ENCODE results near the gene C11orf97.

GRCh38 chr11:94544646-94545263 is 32.5 kb downstream of the C11orf97 start:
- TF ChIP-seq, protein P1, sequence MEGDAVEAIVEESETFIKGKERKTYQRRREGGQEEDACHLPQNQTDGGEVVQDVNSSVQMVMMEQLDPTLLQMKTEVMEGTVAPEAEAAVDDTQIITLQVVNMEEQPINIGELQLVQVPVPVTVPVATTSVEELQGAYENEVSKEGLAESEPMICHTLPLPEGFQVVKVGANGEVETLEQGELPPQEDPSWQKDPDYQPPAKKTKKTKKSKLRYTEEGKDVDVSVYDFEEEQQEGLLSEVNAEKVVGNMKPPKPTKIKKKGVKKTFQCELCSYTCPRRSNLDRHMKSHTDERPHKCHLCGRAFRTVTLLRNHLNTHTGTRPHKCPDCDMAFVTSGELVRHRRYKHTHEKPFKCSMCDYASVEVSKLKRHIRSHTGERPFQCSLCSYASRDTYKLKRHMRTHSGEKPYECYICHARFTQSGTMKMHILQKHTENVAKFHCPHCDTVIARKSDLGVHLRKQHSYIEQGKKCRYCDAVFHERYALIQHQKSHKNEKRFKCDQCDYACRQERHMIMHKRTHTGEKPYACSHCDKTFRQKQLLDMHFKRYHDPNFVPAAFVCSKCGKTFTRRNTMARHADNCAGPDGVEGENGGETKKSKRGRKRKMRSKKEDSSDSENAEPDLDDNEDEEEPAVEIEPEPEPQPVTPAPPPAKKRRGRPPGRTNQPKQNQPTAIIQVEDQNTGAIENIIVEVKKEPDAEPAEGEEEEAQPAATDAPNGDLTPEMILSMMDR (IDR thresholded peaks at IDR 0.05; ENCODE audit: insufficient read depth, low read depth, low read length) = no peak
- no peak for TF ChIP-seq EZH2 (IDR thresholded peaks at IDR 0.05; ENCODE audit: insufficient read depth, low read length)

Measured in astrocyte (in vitro differentiated cells and primary cell).